Limb (tissue), 2 donors: ENCODE data around the gene UNKL.

ENCODE experiments used
- DNase-seq, 2 donors: peaks; one replicate each; pipeline ENCODE4 v3.0.0-alpha.2; 2016; ENCODE audit errors: extremely low spot score in 2 of 2

The UNKL gene

DNA sequence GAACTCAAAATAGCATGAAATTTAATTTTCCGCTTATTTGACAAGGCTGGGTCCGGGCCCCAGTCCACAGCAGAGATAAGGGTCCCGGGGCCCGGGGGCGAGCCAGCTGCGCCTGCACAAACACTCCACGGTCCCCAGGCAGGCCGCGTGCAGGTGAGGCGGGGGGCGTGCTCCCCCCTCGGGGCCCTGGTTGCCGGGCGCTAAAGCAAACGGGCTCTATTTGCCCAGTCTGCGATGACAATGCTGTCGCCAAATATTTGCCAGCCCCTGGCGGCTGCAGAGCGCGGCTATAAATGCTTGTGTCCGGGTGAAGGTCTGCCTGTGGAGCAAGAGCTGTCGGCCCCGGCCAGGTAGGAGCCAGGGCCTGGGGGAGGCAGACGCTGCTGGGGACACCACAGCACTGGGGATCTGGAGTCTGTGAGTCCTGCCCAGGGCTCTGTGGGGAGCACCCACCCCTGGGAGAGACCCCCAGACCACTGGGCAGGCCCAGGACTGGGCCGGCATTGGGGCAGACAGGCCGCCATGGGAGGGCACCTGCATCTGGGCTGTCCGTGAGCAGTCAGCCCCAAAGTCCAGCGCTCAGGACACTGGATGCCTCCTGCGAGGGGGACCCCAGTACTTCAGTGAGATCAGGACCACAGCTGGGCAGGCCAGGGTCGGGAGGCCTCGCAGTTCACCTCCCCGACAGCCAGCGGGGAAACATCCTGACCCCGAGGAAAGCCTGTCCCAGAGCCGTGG, 16.4 kb upstream of the UNKL start, which contains the start of gene PERCC1:
TSS of gene PERCC1 (plus strand) at position 320 of the 738 bp plus-strand sequence. CDS start 1,516 bp downstream, outside the sequence.
- no peak for DNase-seq

DNA sequence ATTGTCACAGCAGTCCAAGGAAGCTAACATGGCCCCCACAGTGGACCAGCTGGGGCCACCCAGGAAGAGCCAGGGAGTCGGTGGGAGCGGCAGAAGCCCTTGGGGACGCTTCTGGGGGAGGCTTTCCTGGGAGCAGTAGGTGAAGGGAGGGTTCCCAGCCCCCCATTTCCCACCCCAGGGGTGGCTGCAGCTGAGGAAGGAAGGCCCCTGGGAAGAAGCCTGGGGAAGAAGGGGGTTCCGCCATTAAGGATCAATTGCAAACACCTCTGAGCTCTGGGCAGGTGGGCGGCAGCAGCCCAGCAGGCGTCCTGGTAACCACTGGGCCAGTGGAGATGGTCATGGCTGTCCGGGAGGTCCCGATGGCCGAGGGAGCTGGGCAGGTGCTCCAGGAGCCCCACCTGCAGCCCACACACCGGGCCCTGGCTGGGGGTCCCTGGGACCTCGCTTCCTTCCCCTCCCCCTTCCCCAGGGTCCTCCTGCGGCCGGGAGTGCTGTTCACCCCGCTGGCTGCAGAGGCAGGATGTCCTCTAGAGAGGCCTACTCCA, 15.8 kb upstream of the UNKL start:
- DNase-seq = no peak

DNA sequence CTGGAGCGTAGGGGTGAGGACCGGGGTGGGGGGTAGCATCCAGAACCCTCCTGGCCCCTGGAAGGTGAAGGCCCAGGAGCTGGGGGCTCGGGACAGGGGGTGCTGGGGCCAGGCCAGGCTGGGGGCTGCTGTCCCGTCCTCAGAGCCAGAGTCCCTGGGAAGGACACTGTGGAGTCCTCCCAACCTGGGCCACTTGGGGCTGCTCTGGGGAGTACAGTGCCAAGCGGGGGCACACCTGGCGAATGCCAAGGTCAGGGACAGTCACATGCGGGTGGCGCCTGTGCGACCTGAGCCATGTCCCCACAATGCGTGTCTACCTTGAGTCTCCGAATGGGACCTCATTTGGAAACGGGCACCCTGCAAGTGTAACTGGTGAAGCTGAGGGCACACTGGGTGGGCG, 15.1 kb upstream of the UNKL start:
- DNase-seq = no peak

DNA sequence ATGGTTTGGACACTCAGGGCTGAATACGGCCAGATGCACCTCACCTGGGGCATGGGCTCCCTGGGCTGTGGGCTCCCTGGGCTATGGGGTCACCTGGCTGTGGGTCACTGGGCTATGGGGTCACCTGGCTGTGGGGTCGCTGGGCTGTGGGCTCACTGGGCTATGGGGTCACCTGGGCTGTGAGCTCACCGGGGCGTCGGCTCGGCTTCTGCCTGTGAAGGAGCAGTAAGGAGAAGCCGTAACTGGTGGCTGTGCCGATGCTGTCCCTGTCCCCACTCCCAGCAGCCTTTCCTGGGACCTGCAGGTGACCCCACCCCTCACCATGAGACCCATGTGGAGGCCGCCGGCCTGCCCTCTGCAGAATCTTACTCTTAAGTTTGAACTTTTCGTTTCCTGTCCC, 14.5 kb upstream of the UNKL start:
- DNase-seq = no peak

DNA sequence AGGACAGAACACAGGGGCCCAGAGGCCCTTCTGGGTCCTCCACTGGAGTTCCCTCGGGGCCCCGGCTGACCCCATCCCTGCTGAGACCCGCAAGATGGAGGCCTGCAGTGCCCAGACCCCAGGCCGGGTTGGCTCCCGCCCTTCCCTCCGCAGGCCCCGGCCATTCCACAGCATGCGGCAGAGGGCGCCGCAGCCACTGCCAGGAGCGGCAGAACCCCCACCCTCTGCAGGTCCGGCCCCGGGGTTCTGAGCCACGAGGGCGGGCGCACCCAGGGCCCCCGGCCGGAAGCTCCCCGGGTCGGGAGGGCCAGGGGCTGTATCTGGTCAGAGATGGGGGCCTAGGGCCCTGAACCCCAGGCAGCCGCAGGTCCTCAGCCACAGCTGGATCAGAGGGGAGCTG, 14.0 kb upstream of the UNKL start:
- DNase-seq = peak in 1 of 2 donors; percentile 63

DNA sequence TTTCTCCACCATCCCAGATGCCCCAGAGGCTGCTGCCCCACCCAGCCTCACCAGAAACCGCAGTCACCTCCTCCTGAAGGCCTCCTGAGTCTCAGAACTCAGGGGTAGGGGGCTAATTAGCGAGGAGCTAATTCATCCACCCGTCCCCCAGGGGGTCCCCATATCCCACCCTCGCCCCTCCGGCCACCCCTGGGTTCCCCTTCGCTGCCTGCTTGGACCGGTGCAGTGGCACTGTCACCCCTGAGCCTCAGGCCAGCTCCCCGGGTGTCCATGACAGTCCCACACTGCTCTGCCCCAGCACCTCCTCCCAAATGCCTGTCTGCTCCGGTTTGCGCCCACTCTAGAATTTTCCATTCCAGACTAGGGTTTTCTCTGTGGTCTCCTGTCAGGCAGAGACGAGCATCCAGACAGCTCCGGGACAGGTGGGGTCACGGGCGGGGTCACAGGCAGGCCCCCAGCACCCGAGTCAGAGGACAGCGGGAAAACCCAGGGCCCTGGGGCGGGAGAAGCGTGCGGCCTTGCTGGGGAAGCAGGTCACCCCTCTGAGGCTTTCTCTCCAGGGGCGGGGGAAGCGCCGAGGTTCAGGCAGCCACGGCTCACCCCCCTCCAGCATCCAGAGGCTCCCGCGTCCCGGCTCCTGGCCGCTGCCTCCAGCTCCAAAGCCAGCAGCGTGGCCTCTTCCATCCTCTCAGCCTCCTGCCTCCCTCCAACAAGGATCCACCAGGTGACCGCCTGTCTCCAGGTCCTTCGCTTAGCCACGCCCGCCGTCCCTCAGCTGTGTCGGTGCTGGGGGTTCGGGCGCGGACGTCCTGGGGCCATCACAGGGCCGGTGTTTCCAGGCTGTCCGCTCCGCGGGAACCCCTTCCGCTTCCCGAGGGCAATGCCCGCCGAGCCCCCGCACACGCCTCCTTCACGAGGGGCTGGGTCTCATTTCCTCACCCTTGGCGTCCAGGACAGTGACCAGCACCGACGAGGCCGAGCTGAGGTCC, 13.3 kb upstream of the UNKL start:
- no peak for DNase-seq

DNA sequence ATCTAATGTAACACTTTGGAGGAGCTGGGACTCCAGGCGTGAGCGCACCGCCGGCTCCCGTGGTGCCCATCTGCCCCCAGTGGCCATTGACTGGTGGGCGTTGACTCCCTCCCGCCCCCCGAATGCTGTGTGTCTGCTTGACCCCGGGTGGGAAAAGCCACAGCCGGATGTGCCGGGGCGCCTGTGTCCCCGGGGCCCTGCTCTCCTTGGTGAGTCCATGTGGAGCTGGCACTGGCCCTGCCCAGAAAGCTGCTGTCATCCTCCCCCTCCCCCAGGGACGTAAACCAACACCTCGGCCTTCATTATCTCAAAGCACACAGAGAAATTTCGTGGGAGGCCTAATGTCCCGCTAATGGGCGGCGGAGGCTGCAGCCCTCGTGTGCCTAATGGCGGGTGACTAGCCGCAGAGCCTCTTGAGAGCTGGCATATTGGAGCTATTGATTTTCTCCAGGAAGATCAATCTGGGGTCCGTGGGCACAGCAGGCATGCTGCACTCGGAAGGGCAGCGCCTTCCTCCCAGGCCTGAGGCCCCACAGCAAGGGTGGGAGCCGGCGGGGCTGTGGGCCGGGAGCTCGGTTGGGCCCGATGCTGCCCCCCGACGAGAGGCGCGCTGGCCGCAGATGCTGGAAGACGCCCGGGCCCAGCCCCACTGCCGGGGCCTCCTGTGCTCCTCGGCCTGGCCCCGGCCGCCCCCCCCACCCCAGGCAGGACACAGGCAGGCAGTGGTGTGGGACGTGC, 12.4 kb upstream of the UNKL start:
- DNase-seq = no peak

DNA sequence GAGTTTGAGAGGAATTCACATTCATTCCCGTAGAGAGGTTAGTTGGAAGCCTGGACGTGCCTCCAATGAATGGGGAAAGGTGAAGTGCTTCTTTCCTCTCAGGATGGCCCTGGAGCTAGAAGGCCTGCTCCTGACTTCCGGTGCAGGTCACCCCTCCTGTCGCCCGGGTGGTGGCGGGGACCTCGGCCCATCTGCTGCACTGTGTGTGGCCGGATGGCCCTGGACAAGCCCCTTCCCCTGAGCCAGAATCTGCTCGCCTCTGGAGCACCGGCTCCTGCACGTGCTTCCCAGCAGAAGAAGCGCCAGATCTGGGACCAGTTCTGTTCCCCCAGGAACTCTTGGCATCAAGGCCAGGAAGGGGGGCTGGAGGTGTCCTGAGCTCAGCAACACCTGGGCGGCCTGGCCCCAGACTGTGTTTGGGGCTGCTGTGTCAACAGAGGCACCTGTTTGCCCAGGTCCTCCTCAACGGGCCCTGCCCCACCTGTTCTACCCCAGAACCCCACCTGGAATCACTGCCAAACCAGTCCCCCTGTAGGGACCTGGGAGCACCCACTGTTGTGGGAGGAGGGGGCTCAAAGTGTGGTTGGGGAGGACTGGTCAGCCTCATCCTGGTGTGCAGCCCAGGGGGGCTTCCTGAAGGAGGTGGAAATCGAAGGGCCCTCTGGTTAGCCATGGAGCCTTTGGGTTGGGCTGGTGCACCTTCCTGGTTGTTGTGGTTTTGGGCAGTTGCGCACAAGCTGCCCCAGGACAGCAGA, 11.3 kb upstream of the UNKL start:
- no peak for DNase-seq

DNA sequence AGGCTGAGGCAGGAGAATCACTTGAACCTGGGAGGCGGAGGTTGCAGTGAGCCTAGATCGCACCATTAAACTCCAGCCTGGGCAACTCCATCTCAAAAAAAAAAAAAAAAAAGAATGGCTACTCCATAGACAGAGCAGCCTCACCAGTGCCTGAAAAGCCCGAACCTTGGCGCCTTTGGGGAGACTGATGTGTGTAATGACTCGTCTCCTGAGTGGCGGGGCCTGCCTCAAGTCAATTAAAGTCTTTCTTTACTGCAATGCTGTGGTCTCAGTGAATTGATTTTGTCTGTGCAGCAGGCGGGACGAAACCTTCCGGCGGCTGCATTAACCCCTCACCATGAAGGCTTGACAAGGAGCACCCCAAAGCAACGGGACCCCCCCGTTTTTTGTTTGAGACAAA, 9.5 kb upstream of the UNKL start:
- DNase-seq = no peak

DNA sequence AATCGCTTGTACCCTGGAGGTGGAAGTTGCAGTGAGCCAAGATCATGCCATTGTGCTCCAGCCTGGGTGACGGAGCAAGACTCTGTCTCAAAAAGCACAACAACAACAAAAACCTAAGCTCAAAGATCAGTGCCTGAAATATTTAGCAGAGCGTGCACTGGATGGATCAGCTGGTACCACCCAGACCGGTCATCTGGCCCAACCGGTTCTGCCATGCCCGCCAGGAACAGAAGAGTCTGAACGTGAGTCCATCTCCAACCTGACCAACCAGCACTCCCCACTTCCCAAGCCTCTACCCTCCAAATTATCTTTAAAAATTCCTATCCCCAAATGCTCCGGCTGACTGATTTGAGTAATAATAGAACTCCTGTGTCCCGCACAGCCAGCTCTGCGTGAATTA, 7.6 kb upstream of the UNKL start:
- no peak for DNase-seq

DNA sequence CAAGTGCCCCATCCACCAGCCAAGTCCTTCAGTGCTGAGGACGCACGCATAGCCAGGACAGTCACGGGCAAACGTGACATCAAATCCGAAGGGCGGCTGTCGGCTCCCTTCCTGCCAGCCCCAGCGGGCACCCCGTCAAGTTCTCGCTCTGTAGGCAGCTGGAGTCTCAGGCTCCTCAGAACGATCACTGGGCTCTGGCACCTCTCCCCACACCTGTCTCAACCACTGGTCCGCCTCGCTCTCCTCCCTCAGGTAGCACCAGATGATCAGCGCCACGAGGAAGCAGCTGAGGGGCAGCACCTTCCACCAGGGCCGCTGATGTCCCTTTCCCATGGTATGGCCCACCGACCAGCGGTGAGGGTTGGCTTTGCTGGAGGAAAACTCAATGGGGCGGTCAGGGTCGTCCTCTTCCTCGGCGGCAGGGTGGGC, 5.6 kb upstream of the UNKL start:
- no peak for DNase-seq

DNA sequence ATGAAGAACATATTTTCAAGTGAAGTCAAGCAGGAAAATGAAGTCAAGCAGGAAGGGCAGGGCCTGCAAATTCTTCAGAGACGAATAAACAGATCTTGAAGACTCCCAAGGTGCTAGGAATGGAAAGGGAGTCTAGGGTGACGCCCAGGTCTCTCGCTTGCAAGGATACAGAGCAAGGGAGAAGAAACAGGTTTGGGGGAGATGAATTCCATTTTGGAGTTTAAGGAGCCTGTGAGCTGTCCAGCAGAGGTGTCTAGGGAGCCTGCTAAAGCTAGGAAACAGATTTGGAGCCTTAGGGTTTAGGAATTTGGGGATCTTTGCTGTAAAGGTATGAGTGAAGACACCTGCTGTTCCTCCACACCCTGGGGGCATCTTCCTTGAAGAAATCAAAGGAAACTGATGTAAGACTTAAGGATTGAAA, 2.0 kb upstream of the UNKL start:
- no peak for DNase-seq

DNA sequence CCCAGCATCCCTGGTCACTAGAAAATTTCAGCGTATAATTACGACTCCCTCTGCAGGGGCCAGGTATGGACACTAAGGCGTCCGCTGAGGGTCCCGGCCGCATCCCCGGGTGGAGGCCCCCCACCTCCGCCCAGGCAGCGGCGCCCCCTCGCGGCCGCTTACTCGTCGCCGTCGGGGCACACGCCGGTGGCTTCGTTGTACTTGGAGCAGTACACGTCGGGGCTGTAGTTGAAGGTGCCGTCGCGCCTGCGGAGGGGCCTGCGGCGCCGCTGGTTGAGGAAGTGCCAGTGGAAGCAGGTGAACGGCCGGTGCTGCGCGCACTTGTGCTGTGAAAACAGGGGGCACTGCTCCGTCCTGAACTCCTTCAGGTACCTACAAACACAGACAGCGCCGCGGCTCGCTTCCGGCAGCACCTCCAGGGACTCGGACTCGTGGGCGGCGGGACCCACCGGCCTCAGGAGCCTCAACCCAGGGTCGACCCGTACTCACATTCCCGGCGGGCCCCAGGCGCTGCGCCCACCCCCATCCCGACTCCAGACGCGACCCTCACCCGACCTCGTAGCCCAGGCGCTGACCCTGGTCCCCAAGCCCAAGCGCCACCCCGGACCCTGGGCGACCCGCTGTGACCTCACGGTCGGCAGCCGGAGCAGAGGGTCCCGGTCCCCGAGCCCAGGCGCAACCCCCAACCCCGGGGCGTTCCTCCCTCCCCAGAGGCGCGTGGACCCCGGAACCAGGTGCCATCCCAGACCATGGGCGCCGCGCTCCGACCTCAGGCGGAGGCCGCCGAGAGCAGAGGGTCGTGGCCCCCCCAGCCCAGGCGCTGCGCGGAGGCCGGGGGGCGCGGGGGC, 596 bp downstream of the UNKL start:
- peak; percentile 30 to 77 for DNase-seq

DNA sequence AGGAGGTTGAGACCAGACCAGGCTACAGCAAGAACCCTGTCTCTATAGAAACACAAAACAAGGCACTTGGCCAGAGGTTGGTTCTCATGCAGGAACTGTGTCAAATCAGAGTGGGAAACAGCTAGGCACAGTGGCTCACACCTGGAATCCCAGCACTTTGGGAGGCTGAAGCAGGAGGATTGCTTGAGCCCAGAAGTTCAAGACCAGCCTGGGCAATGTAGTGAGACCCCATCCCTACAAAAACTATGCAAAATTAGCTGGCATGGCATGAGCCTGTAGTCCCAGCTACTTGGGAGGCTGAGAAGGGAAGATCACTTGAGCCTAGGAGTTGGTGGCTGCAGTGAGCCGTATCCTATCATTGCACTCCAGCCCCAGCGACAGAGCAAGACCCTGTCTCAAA, 1.7 kb downstream of the UNKL start:
- no peak for DNase-seq

DNA sequence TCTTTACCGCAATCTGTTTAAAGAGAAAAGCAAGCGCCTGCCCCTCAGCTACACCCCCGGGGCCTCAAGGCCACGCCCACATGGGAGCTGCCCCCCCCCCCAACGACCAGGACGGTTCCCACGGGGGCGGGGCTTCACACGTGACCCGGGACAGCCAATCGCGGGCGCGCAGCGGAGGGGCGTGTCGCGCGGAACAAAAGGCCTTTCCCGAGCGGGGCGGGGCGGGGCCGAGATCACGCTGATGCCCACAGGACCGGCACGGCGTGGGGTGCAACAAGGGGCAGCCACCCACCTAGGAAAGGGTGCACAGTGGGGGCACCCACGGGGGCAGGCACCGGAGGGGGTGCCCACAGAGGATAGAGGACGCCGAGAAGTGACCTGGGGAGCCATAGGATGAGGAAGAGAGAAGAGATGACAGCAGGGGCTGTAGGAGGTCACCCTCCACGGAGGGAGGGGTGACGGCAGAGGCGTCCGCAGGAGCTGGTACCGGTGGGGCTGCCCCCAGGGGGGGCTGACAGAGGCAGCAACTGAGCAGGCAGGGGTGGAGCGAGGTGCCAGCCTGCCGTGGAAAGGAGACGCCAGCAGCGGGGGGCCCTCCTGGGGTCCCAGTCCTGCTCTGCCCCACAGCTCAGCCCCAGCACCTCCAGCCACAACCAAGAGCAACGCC, 6.2 kb downstream of the UNKL start:
- DNase-seq = peak; percentile 84 to 97

DNA sequence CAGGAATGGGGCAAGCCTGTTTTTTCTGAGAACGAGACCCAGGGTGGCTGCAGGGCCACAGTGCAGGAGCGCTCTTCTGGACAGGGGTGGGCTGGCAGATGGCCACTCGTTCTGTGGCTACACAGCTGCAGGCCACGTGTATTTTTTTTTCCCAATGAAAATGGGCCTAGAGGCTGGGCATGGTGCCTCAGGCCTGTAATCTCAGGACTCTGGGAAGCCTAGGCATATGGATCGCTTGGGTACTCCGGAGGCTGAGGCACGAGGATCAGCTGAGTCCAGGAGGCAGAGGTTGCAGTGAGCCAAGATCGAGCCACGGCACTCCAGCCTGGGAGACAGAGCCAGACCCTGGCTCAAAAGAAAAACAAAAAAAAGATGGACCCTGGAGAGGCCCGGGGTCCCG, 6.8 kb downstream of the UNKL start:
- DNase-seq = no peak

DNA sequence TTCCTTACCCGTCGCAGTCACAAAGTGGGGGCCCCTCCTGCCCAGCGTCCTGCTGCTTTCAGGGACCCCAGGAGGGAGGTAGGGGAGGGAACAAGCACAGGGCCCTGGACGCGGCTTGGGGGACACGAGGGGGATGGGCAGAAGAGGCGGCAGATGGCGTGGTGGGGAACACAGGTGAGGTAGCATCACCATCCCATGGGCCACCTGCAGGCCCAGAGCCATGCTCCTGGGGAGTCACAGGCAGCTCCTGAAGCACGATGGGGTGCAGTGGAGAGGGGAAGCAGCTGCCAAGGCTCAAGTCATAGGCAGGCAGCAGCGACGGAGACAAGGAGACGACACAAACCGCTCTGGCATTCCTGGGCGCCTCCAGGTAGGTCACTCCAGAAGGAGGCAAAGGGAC, 10.8 kb downstream of the UNKL start:
- no peak for DNase-seq

DNA sequence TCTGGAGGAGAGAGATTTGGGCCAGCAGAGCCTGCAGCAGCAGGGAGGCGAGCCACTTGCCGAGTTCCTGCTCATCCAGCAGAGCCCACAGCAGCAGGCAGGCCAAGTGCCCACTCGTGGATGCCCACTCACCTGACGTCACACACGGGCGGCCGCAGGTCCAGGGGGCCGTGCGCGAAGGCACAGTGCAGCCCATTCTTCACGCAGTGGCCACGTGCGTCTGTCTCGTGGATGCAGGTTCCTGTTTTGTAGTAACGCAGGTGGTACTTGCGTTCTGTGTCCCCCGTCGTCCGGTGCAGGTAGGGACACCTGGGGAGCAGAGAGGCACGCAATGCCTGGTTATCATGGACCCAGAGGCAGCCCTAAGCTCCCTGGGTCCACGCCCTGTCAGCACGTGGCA, 11.5 kb downstream of the UNKL start:
- DNase-seq = no peak

DNA sequence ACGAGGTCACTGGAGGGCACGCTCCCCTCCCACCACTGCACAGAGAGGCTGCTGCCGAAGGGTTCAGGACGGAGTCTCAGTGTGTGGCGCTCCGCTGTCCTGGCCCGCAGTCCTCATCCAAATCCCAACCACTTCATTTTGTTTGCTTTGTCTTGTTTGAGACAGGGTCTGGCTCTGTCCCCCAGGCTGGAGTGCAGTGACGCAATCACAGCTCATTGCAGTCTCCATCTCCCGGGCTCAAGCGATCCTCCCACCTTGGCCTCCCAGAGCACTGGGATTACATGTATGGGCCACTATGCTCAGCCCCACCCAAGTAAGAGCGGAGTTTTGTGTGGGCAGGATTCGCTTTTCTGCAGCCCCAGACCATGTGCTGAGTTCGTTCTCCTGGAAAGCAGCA, 12.7 kb downstream of the UNKL start:
- no peak for DNase-seq
